ENCODE results near the gene ZBTB46.
A peak's percentile ranks its signal among the peaks of the same experiment; 100 is the strongest.

ZBTB46 gene

DNA sequence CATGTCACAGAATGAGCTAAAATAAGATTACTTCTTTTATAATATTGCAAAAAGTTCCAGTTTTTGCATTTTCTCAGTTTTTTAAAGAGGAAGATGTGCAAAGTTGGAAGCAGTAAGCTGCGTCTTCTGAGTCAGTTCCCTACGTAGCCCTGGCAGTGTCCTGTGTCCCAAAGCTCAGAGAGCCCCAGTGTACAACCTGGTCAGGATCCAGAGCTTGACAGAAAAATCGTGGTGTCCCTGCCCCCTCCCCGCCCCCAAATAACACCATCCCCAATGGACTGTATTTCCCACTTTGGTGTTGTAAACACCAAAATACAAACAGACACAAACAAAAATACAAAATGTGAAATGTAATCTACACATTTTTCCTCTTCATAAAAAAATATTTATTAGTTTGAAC lies 86.9 kb downstream of the ZBTB46 start:
- no peak for DNase-seq

DNA sequence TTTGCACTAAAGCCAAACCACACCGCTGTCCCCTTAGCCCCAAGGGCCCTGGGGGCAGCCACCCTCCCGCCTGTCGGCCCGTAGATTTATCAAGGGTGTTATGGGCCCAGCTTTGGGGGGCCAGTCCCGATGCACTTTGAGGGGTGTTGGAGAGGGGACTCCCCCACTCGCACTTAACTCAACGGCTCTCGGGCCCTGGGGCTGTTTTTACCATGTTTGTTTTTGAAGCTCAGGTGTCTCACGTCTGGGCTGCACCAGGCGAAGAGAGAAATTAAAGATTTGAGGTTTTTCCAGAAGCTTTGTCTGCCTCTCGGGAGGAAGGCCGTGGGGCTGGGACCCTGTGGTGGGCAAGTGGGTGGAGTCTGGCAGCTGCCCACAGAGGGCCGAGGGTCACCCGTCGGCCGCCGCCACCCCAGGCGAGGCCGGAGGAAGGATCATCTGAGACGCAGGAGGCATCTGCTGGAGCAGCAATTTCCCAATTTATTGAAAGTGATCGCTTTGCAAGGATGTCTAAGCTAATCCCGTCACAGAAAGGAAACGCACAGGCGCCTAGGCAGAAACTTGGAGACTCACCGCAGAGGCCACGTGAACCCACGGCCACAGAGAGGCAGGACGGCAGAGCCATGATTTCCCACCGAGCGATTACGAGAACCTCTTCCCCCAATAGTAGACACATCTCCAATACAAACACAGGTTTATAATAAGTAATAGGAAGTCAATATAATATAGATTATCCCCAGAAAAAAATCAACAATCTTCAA lies 87.7 kb downstream of the ZBTB46 start:
- DNase-seq = no peak

DNA sequence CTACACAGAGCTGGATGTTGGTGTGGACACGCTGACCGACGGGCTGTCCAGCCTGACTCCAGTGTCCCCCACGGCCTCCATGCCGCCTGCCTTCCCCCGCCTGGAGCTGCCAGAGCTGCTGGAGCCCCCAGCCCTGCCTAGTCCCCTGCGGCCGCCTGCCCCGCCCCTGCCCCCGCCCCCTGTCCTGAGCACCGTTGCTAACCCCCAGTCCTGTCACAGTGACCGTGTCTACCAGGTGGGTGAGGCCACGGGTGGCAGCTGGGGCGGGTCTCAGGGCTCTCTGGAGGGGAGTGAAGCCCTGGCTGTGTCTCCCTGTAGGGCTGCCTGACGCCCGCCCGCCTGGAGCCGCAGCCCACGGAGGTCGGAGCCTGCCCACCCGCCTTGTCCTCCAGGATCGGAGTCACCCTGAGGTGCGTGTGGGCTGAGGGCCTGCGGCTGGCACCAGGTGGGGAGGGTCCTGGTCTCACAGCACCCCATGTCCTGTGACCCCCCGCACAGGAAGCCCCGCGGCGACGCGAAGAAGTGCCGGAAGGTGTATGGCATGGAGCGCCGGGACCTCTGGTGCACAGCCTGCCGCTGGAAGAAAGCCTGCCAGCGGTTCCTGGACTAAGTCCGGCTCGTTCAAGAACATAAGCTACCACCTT lies 88.6 kb downstream of the ZBTB46 start:
- DNase-seq = no peak

DNA sequence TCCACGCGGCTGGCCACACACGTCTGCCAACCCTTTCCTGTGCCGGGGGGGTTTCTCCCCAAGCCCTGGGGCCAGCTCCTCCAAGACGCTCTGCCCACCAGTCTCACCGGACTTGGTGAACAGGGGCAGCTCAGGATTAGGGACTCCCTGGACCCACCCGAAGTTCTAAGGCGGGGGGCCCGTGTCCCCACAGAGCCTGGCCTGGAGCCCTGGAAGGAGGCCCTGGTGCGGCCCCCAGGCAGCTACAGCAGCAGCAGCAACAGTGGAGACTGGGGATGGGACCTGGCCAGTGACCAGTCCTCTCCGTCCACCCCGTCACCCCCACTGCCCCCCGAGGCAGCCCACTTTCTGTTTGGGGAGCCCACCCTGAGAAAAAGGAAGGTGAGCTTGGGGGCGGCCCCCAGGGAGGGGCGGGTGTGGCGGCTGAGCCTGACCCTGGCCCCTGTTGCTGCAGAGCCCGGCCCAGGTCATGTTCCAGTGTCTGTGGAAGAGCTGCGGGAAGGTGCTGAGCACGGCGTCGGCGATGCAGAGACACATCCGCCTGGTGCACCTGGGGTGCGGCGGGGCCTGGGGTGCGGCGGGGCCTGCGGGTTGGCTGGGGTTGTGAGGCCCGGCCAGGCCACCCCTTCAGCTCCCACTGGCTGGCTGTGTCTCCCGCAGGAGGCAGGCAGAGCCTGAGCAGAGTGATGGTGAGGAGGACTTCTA lies 89.2 kb downstream of the ZBTB46 start:
- DNase-seq = no peak

DNA sequence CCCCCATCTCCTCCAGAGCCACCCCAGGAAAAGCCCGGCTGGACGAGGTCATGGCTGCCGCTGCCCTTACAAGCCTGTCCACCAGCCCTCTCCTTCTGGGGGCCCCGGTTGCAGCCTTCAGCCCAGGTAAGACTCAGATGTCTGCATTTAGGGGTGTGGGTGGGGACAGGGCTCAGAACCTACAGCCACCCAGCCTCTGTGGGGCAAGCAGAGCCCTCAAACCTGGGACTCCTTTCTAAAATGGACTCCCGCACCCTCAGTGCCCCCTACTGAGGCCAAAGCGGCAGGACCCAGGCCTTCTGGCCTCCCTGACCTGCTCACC lies 89.7 kb downstream of the ZBTB46 start:
- no peak for DNase-seq

DNA sequence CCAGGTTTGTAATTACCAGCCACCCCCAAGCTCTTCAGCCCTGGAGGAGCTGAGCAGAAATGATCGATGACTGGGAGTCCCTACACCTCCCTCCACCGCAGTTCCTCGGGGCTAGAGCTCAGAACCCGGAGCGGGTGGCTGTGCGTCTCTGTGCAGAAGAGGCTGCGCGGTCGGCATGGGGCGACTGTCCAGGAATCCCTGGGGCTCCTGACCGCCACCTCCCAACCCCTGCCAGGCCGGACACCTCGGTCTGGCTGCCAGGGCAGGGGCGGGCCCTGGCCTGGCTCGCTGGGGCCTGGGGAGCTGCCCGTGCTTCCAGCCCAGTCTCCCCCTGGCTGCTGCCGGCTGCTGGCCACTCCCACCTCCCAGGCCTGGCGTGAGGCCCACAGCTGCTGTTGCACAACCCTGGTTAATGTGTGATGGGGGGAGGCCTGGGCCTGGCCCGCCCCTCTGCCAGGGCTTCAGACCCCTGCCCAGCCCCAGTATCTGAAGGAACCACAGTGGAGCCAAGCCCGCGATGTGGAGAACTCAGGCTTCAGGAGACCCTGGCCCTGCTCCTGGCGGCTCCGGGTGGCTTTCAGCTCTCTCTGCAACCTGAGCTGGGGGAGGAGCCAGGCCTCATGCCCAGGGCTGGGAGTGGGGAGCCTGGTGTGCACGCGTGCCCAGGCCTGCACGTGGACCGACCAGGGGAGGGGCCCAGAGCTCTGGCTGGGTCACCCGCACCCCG lies 90.3 kb downstream of the ZBTB46 start:
- DNase-seq = peak; percentile 64

DNA sequence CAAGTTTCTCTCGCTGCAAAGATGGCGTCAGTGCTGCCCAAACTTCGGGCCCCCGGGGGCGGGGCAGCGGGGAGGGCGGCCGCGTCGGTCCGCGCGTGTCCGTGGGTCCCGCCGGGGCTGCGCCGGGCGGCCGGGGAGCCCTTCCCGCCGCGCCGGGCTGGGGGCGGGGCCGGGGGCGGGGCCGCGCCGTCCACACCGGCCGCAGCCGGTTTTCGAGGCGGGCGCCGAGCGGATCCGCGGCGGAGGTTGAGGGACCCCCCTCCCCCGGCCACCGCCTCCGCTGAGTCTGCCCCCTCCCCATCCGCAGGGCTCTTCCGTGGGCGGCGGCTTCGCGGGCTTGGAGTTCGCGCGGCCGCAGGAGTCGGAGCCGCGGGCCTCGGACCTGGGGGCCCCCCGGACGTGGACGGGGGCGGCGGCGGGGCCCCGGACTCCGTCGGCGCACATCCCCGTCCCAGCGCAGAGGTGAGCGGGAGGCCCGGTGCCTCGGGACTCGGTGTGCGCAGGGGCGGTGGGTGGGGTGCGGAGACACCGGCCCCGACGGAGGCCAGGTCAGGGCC lies 90.9 kb downstream of the ZBTB46 start:
- DNase-seq = no peak

DNA sequence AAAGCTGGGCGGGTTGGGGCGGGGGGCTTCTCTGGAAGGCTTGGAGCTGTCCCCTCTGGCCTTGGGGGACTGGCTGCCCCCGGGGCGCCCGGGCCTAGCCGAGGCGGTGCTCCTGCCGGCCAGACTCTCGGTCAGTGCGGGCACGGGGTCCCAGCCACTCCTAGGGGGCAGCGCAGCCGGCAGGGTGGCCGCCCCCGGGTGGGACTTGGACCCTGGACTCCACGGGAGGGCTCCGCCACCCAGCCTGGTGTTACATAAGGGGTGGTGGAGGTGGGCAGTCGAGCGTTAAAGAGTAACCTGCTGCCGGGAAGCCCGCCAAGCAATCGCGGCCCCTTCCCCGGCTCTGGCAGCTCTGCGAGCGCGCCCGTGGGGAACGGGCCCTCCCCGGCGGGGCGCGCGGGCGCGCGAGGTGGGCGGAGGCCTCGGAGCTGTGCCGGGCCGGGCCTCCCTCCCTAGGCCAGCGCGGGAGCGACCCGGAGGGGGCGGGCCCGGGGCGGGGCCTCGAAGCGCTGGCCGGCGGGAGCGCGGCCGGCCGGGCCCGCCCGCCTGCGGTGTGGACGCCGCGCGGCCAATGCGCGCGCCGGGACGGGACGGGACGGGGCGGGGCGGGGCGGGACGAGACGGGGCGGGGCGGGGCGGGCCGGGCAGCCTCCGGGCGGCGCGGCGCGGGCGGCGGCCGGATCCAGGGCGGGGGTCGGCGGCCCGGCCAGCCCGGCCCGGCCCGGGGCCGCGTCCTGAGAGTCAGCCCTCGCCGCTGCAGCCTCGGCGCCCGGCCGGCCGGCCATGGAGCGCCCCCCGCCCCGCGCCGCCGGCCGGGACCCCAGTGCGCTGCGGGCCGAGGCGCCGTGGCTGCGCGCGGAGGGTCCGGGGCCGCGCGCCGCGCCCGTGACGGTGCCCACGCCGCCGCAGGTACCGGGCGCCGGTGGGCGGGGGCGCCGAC lies 91.7 kb downstream of the ZBTB46 start, which contains the start of gene SLC2A4RG:
TSS of gene SLC2A4RG (plus strand) at position 647 of the 940 bp plus-strand sequence. CDS start at position 784, 137 bp downstream.
- DNase-seq = peak; percentile 14

DNA sequence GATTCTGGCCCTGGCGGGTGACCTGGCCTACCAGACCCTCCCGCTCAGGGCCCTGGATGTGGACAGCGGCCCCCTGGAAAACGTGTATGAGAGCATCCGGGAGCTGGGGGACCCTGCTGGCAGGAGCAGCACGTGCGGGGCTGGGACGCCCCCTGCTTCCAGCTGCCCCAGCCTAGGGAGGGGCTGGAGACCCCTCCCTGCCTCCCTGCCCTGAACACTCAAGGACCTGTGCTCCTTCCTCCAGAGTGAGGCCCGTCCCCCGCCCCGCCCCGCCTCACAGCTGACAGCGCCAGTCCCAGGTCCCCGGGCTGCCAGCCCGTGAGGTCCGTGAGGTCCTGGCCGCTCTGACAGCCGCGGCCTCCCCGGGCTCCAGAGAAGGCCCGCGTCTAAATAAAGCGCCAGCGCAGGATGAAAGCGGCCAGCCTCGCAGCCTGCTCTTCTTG lies 92.4 kb downstream of the ZBTB46 start:
- no peak for DNase-seq

DNA sequence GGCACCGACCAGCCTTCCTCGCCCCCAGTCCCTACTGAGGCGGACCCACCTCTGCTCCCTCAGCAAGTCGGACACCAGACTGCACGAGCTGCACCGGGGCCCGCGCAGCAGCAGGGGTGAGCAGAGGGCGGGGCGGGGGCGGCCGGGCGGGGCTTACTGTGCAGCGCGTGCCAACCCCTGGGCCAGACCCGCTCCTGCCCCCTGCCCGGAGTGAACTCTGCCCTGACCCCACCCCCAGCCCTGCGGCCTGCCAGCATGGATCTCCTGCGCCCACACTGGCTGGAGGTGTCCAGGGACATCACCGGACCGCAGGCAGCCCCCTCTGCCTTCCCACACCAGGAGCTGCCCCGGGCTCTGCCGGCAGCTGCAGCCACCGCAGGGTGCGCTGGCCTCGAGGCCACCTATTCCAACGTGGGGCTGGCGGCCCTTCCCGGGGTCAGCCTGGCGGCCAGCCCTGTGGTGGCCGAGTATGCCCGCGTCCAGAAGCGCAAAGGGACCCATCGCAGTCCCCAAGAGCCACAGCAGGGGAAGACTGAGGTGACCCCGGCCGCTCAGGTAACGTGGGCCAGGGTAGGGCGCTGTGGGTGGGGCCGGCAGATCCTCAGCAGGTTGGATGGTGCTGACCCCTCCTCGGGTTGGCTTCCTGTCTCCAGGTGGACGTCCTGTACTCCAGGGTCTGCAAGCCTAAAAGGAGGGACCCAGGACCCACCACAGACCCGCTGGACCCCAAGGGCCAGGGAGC lies 92.9 kb downstream of the ZBTB46 start:
- DNase-seq = no peak

DNA sequence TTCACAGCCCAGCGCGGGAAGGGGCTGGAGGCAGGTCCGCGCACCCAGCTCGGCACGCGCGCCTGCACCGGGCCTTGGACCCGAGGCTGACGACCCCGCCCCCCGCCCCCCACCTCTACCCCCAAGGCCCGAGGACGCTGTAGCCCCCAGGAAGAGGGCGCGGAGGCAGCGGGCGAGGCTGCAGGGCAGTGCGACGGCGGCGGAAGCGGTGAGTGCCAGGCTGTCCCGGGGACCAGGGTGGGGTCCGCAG lies 93.4 kb downstream of the ZBTB46 start:
- DNase-seq = no peak

DNA sequence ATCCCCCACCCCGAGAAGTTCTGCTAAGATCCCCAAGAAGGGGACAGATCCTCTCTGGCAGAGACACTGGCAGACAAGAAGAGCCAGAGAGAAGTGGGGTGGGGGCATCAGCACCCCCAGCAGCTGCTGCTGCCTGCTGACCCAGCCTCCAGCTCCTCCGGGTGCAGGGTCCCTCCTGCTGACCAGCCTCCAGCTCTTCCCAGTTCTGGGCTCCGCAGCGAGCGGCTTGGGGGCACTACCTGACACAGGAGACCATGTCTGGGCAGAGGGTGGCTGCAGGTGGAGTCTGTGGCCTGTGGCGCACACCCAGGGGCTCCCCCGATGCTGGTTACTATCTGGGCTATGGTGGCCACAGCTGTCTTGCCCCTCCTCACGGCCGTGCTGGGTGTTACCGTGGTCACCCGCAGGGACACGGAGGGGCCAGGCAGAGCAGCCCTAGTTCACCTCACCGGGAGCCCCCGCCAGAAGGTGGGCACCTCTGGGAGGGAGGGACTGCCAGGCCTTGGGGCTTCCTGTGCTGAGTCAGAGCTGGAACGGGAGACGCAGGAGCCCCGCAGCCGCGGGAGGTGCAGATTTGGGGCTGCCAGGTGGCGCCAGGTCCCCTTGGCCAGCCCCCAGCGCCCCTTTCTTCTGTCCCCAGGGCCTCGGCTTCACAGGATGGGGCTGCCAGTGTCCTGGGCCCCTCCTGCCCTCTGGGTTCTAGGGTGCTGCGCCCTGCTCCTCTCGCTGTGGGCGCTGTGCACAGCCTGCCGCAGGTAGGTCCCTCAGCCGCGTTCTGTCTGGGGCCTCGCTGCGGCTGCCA lies 94.0 kb downstream of the ZBTB46 start:
- no peak for DNase-seq

DNA sequence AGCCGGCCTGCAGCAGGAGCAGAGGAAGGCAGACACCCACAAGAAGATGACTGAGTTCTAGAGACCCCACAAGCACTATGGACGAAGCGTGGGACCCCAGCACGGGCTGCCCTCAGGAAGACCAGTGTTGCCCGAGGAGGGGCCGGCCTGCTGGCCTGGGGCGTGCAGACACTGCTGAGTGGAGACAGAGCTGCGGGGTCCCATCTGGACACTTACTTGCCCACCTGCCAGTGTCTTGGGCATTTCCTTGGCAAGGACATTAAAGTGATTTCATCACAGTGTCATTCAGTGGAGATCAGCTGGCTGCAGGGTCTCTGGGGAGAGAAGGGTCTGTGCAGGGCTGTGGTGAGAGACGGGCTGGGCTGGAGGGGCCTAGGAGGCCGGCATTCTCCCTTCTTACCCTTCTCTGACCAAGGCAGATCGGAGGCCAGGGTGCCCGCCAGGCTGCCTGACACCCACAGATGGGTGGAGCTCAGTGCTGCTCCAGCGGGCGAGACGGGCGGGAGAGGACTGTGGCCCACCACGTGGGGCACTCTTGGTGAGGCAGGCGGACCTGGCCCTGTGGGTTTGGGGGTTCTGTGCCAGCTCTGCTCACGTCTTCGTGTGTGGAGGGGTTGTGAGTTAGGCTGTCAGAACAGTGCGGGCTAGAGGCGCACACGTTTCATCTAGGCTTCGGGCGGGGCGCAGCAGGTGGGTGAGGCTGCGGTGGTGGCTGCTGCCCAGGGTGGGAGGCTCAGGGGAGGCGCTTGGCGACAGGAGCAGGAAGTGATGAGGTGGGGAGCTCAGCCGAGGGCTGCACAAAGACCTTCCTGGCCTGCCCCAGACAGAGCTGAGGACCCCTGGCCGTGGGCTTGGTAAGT lies 95.0 kb downstream of the ZBTB46 start, which contains the start of gene LIME1:
TSS of gene LIME1 (plus strand) at position 806 of the 860 bp plus-strand sequence. CDS start 886 bp downstream, outside the sequence.
- DNase-seq = no peak

DNA sequence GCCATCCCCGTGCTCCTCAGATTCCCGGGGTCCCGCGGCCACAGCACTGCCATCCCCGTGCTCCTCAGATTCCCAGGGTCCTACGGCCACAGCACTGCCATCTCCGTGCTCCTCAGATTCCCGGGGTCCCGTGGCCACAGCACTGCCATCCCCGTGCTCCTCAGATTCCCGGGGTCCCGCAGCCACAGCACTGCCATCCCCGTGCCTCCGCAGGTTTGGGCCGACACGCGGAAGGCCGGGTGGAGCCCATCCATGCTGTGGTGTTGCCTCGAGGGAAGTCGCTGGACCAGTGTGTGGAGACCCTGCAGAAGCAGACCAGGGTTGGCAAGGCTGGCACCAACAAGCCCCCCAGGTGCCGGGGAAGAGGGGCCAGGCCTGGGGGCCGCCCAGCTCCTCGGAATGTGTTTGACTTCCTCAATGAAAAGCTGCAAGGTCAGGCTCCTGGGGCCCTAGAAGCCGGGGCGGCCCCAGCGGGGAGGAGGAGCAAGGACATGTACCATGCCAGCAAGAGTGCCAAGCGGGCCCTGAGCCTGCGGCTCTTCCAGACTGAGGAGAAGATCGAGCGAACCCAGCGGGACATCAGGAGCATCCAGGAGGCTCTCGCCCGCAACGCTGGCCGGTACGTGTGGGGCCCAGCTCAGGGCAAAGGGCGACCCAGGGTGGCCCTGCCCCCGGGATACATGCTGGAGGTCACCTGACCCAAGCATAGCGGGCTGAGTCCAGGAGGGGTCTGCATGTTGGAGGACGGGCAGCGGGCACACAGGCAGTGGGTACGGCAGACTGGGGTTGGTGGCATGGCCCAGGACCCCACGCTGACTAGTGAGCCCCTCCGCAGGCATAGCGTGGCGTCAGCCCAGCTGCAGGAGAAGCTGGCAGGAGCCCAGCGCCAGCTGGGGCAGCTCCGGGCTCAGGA lies 95.9 kb downstream of the ZBTB46 start:
- no peak for DNase-seq

DNA sequence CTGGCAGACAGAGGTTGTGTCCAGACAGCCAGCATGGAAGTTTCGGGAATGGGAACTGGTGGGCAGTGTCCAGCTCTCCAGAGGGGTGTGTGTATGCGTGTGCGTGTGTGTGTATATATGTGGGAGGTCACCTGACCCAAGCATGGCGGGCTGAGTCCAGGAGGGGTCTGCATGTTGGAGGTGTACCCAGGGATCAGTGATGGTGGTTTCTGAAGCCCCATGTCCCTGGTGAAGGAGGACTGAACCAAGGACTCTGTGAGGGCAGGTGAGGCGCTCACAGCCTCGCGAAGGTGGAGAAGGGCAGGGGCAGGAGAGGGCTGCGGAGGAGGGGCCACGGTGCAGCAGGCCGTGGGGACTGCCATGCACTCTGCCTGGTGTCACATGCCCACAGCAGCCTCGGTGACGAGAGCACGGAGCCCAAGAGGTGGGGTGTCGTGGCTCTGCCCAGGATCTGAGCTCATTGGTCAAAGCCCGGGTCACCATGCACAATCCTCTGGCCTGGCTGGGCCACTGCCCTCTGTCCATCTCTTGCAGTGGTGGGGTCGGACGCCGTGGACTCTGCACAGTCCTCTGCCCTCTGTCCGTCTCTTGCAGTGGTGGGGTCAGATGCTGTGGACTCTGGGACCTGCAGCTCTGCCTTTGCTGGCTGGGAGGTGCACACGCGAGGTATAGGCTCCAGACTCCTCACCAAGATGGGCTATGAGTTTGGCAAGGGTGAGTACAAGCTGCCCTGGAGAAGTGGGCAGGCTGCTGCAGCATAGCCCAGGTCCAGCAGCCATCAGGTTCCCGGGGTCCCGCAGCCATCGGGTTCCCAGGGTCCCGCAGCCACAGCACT lies 96.7 kb downstream of the ZBTB46 start:
- DNase-seq = no peak

DNA sequence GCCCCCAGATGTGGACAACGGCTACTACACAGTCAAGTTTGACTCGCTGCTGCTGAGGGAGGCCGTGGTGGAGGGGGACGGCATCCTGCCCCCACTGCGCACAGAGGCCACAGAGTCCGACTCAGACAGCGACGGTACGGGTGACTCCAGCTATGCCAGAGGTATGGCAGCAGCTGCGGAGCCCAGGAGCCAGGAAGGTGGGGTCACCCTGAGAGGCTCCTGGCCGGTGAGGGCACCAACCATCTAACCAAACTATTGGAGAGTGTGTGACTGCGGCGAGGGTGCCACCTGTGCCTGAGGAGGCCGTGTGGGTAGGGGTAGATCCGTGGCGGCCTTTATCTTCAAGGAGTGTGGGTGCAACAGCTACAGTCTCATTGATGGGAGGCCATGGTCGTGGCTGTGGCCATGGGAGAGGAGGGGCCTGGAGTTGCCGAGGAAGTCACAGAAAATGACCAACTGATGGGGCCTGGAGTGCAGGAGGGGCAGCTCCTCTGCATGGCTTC lies 97.4 kb downstream of the ZBTB46 start:
- DNase-seq = no peak

DNA sequence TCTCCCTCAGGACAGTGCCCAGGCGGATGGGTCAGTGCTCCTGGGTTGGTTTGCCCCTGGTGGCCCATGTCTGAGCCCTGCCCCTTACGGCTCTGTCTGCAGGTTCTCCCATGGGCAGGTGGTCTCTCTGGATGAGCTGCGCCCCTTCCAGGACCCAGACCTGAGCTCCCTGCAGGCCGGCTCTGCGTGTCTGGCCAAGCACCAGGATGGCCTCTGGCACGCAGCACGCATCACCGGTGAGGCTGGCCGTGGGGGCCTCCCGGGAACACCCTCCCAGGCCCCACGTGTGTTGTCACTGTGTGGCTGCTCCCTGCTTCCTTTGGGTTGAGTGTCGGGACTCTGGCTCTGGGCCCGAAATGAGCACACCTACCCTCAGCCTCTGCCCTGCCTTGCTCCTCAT lies 97.9 kb downstream of the ZBTB46 start:
- DNase-seq = no peak
